ENCODE results near the gene DNAJC10.

GRCh38 chr2:182804128-182804527, 88.1 kb downstream of the DNAJC10 start:
- TF ChIP-seq, protein P1, sequence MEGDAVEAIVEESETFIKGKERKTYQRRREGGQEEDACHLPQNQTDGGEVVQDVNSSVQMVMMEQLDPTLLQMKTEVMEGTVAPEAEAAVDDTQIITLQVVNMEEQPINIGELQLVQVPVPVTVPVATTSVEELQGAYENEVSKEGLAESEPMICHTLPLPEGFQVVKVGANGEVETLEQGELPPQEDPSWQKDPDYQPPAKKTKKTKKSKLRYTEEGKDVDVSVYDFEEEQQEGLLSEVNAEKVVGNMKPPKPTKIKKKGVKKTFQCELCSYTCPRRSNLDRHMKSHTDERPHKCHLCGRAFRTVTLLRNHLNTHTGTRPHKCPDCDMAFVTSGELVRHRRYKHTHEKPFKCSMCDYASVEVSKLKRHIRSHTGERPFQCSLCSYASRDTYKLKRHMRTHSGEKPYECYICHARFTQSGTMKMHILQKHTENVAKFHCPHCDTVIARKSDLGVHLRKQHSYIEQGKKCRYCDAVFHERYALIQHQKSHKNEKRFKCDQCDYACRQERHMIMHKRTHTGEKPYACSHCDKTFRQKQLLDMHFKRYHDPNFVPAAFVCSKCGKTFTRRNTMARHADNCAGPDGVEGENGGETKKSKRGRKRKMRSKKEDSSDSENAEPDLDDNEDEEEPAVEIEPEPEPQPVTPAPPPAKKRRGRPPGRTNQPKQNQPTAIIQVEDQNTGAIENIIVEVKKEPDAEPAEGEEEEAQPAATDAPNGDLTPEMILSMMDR (IDR thresholded peaks at IDR 0.05) = no peak
- TF ChIP-seq POLR2A (IDR thresholded peaks at IDR 0.05) = no peak
